ENCODE results near the gene DGKQ. TPM values are rescaled to one million over a fixed set of nuclear protein-coding genes. Genes with fewer than 3 reads are reported as not detected.

Gene DGKQ
- total RNA-seq, 1 experiment from 2014 or later: 22.0 TPM

DNA sequence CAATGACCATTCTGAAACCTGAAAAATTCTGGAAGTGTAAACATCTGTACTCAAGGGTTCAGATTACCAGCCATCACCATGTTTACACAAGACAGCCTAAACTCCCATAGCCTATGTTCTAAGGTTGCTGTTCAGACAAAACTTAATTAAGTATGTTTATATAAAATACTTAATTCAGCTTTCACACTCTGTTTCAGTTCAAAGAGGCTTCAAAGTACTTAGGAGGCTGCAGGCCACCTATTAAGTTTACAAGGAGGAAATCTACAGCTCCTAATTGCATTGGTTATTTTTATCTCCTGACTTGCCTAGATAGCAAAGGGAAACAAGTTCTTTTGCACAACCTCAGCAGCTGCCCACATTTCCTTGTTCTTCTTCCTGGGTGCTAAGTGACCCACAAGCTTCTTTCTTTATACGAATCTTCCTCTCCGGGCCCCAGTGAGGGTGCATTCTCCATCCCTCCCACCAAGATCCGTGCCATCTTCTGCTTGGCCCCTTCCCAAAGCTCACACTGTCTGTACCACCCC lies 43.3 kb downstream of the DGKQ start:
- no peaks in the 10 kb centered on the region for H3K36me3 ChIP-seq (ENCODE audit: control insufficient read depth in 1 of 2, insufficient read depth in 2 of 2, low read length in 2 of 2)
- no peak overlapping the region for H3K27ac ChIP-seq (ENCODE audit: low read depth, low read length)
- no peak for DNase-seq (ENCODE audit: low read depth, low spot score)
- H3K27me3 ChIP-seq (ENCODE audit: insufficient read depth, low read length): no peaks in the 10 kb centered on the region
- H3K9ac ChIP-seq (ENCODE audit: low read length): no peak overlapping the region
- H2AFZ ChIP-seq (ENCODE audit: low read depth, low read length, poor library complexity, severe bottlenecking): no peak overlapping the region
- H3K4me3 ChIP-seq (replicated peaks in 1 of 2; ENCODE audit: low read depth in 1 of 2, low read length in 2 of 2): no peak overlapping the region
- no peaks in the 10 kb centered on the region for H3K9me3 ChIP-seq (ENCODE audit: control insufficient read depth in 1 of 2, insufficient read depth in 1 of 2, low read depth in 1 of 2, low read length in 2 of 2)
- intact Hi-C loops (cut with micrococcal nuclease): no loop called here
- H3K9me2 ChIP-seq (ENCODE audit: insufficient read depth): no peaks in the 10 kb centered on the region
- H3K4me1 ChIP-seq (ENCODE audit: control insufficient read depth in 1 of 2, insufficient read depth in 2 of 2, low read length in 2 of 2): peaks cover 6 to 14% of the 10 kb centered on the region in 2 experiments; a peak in 3 of 4 replicates
- no TSS peak for BruUV-seq (replicated peaks)
- CTCF ChIA-PET: no interaction called here
- H4K20me1 ChIP-seq (ENCODE audit: insufficient read depth): no peaks in the 10 kb centered on the region
- no peak for ATAC-seq
- POLR2A ChIA-PET: no interaction called here
- peaks cover 70% of the 10 kb centered on the region for H3K79me2 ChIP-seq (ENCODE audit: insufficient read depth, low read length)
- TF ChIP-seq ZFX (IDR thresholded peaks at IDR 0.05) (no peak), POLR2A (IDR thresholded peaks at IDR 0.05; ENCODE audit: borderline replicate concordance, extremely low read depth, insufficient read depth, insufficient read length) (no peak), FOSL1 (IDR thresholded peaks at IDR 0.05; ENCODE audit: low read depth) (no peak), SP1 (IDR thresholded peaks at IDR 0.05; ENCODE audit: low read depth) (no peak), SRF (IDR thresholded peaks at IDR 0.05; ENCODE audit: low read depth) (no peak), ZNF274 (IDR thresholded peaks at IDR 0.05; ENCODE audit: low read depth, low read length) (no peak), ZBTB33 (IDR thresholded peaks at IDR 0.05; ENCODE audit: extremely low read depth, insufficient replicate concordance, low read length) (no peak), YY1 (IDR thresholded peaks at IDR 0.05; ENCODE audit: extremely low read depth, insufficient replicate concordance, low read depth, low read length) (no peak), SIN3A (IDR thresholded peaks at IDR 0.05; ENCODE audit: low read depth) (no peak), EZH2 (IDR thresholded peaks at IDR 0.05) (no peak), EZH2phosphoT487 (IDR thresholded peaks at IDR 0.05; ENCODE audit: borderline replicate concordance) (no peak), CEBPB (IDR thresholded peaks at IDR 0.05; ENCODE audit: low read depth) (no peak), ELF1 (IDR thresholded peaks at IDR 0.05; ENCODE audit: borderline replicate concordance, low read depth) (no peak), JUND (IDR thresholded peaks at IDR 0.05) (no peak), CBX3 (IDR thresholded peaks at IDR 0.05; ENCODE audit: low read depth) (no peak), EGR1 (IDR thresholded peaks at IDR 0.05; ENCODE audit: low read depth) (no peak)
- TF ChIP-seq, protein P1, sequence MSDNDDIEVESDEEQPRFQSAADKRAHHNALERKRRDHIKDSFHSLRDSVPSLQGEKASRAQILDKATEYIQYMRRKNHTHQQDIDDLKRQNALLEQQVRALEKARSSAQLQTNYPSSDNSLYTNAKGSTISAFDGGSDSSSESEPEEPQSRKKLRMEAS (IDR thresholded peaks at IDR 0.05): no peak
- TF ChIP-seq, protein P2, sequence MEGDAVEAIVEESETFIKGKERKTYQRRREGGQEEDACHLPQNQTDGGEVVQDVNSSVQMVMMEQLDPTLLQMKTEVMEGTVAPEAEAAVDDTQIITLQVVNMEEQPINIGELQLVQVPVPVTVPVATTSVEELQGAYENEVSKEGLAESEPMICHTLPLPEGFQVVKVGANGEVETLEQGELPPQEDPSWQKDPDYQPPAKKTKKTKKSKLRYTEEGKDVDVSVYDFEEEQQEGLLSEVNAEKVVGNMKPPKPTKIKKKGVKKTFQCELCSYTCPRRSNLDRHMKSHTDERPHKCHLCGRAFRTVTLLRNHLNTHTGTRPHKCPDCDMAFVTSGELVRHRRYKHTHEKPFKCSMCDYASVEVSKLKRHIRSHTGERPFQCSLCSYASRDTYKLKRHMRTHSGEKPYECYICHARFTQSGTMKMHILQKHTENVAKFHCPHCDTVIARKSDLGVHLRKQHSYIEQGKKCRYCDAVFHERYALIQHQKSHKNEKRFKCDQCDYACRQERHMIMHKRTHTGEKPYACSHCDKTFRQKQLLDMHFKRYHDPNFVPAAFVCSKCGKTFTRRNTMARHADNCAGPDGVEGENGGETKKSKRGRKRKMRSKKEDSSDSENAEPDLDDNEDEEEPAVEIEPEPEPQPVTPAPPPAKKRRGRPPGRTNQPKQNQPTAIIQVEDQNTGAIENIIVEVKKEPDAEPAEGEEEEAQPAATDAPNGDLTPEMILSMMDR (IDR thresholded peaks at IDR 0.05 in 2 of 3, conservative IDR thresholded peaks at IDR 0.05 in 1 of 3; ENCODE audit: borderline replicate concordance in 1 of 3, insufficient read depth in 1 of 3, low read depth in 2 of 3, low read length in 2 of 3): no peak
- TF ChIP-seq, protein P3, sequence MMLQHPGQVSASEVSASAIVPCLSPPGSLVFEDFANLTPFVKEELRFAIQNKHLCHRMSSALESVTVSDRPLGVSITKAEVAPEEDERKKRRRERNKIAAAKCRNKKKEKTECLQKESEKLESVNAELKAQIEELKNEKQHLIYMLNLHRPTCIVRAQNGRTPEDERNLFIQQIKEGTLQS (IDR thresholded peaks at IDR 0.05): no peak
- H3K4me2 ChIP-seq (ENCODE audit: low read length): peak overlapping the region; percentile 100; the same call in 1 of the 2 replicates
- RAD21 ChIA-PET (ENCODE audit: low non-redundant PET in 1 of 2, low total read pairs in 2 of 2, uncharacterized antibody in 2 of 2, unreplicated experiment in 2 of 2): no interaction called here
